Adrenal gland (tissue), 5 donors: Measurements from ENCODE around the gene TNFRSF17.

Source experiments
- CTCF ChIP-seq, 6 experiments: fragments of 450-650 bp in 4 of 6; fragments of 200-600 bp in 2 of 6; sonication (generic) in 1 of 6; IDR thresholded peaks; 1 replicate in 5 of 6; 2 replicates in 1 of 6; pipeline versions ENCODE4 v1.5.1 to v1.8.0; 2016 to 2021; ENCODE audit warnings: antibody characterized with exemption in 6 of 6, mild to moderate bottlenecking in 2 of 6, moderate library complexity in 1 of 6
- POLR2A ChIP-seq, 2 donors: fragments of 450-650 bp; IDR thresholded peaks; one replicate each; pipeline ENCODE4 v1.6.1; 2017; ENCODE audit warnings: antibody characterized with exemption in 2 of 2, mild to moderate bottlenecking in 2 of 2, moderate library complexity in 1 of 2
- donor health status: DM: no; HTN: no; CAD: no.

- TF ChIP-seq POLR2A (IDR thresholded peaks at IDR 0.05) = peak; percentile 59 to 92
- TF ChIP-seq CTCF (IDR thresholded peaks at IDR 0.05) = peak in 4 of 6 experiments; percentile 14 to 62 (median 23)
Measured at GRCh38 chr16:11915644-11916523, 49.1 kb upstream of the TNFRSF17 start, which contains the start of gene GSPT1.
